Measurements from ENCODE around the gene MICAL2. TPM values are rescaled to one million over a fixed set of nuclear protein-coding genes. Genes with fewer than 3 reads are reported as not detected.

Gene MICAL2
- total RNA-seq, 1 experiment from 2014 or later: 37.4 TPM

- H3K36me3 ChIP-seq (ENCODE audit: control insufficient read depth in 1 of 2, insufficient read depth in 2 of 2, low read length in 2 of 2): no peaks in the 10 kb centered on the region
- H3K4me1 ChIP-seq (ENCODE audit: control insufficient read depth in 1 of 2, insufficient read depth in 2 of 2, low read length in 2 of 2): peaks cover 55 to 99% of the 10 kb centered on the region in 2 experiments
- peak overlapping the region; percentile 41 for H3K4me2 ChIP-seq (ENCODE audit: low read length)
- no peak overlapping the region for H3K4me3 ChIP-seq (replicated peaks in 1 of 2; ENCODE audit: low read depth in 1 of 2, low read length in 2 of 2)
- H4K20me1 ChIP-seq (ENCODE audit: insufficient read depth): no peaks in the 10 kb centered on the region
- no peaks in the 10 kb centered on the region for H3K9me3 ChIP-seq (ENCODE audit: control insufficient read depth in 1 of 2, insufficient read depth in 1 of 2, low read depth in 1 of 2, low read length in 2 of 2)
- BruUV-seq (replicated peaks): no TSS peak
- H3K9ac ChIP-seq (ENCODE audit: low read length): 0 out of 2 replicates have a peak overlapping the region, but pooled peaks have one; percentile 2
- ChIA-PET POLR2A (interaction anchor here (1.0 to 1.9 kb wide), 3 partner anchors 10 to 1364 kb away, joined by 3 to 8 read pairs (median 3); partner anchors contain the start of gene EIF4G2), CTCF (interaction anchor here (1.4 kb wide), 1 partner anchor 109 kb away, joined by 3 read pairs; no protein-coding TSS in a partner anchor), RAD21 (ENCODE audit: low non-redundant PET in 1 of 2, low total read pairs in 2 of 2, uncharacterized antibody in 2 of 2, unreplicated experiment in 2 of 2) (no interaction called here)
- ATAC-seq (peak; percentile 55), DNase-seq (ENCODE audit: low read depth, low spot score) (no peak)
- no peaks in the 10 kb centered on the region for H3K9me2 ChIP-seq (ENCODE audit: insufficient read depth)
- no peaks in the 10 kb centered on the region for H3K79me2 ChIP-seq (ENCODE audit: insufficient read depth, low read length)
- H3K27me3 ChIP-seq (ENCODE audit: insufficient read depth, low read length): no peaks in the 10 kb centered on the region
- intact Hi-C loops (cut with micrococcal nuclease): no loop called here
- H2AFZ ChIP-seq (ENCODE audit: low read depth, low read length, poor library complexity, severe bottlenecking): no peak overlapping the region
- TF ChIP-seq POLR2AphosphoS5 (IDR thresholded peaks at IDR 0.05; ENCODE audit: low read depth, low read length) (peak; percentile 26; the same call in 1 of the 2 replicates), MAX (IDR thresholded peaks at IDR 0.05) (no peak)
- H3K27ac ChIP-seq (ENCODE audit: low read depth, low read length): no peak overlapping the region
These were observed 62.2 kb downstream of the MICAL2 start for GRCh38 chr11:12172493-12173013.

- Histone ChIP-seq H3K79me2 (ENCODE audit: insufficient read depth, low read length) (peaks cover 5% of the 10 kb centered on the region; the same call in 1 of the 2 replicates), H3K9me3 (ENCODE audit: control insufficient read depth in 1 of 2, insufficient read depth in 1 of 2, low read depth in 1 of 2, low read length in 2 of 2) (no peaks in the 10 kb centered on the region), H3K4me3 (replicated peaks in 1 of 2; ENCODE audit: low read depth in 1 of 2, low read length in 2 of 2) (no peak overlapping the region), H4K20me1 (ENCODE audit: insufficient read depth) (no peaks in the 10 kb centered on the region), H3K9ac (ENCODE audit: low read length) (peak overlapping the region; percentile 11; the same call in 1 of the 2 replicates), H3K4me1 (ENCODE audit: control insufficient read depth in 1 of 2, insufficient read depth in 2 of 2, low read length in 2 of 2) (peaks cover 51 to 99% of the 10 kb centered on the region in 2 experiments), H3K4me2 (ENCODE audit: low read length) (peak overlapping the region; percentile 29; the same call in 1 of the 2 replicates), H2AFZ (ENCODE audit: low read depth, low read length, poor library complexity, severe bottlenecking) (no peak overlapping the region), H3K36me3 (ENCODE audit: control insufficient read depth in 1 of 2, insufficient read depth in 2 of 2, low read length in 2 of 2) (no peaks in the 10 kb centered on the region), H3K27me3 (ENCODE audit: insufficient read depth, low read length) (no peaks in the 10 kb centered on the region), H3K27ac (ENCODE audit: low read depth, low read length) (no peak overlapping the region), H3K9me2 (ENCODE audit: insufficient read depth) (no peaks in the 10 kb centered on the region)
- CTCF ChIA-PET: interaction anchor here (1.4 kb wide), 1 partner anchor 109 kb away, joined by 3 read pairs; no protein-coding TSS in a partner anchor
- no peak for TF ChIP-seq EZH2phosphoT487 (IDR thresholded peaks at IDR 0.05; ENCODE audit: borderline replicate concordance)
- TF ChIP-seq REST (IDR thresholded peaks at IDR 0.05; ENCODE audit: low read depth): no peak
- no peak for TF ChIP-seq YY1 (IDR thresholded peaks at IDR 0.05; ENCODE audit: extremely low read depth, insufficient replicate concordance, low read depth, low read length)
- no peak for TF ChIP-seq ZFX (IDR thresholded peaks at IDR 0.05)
- POLR2A ChIA-PET: interaction anchor here (1.0 to 1.9 kb wide), 3 partner anchors 10 to 1364 kb away, joined by 3 to 8 read pairs (median 3); partner anchors contain the start of gene EIF4G2
- no TSS peak for BruUV-seq (replicated peaks)
- RAD21 ChIA-PET (ENCODE audit: low non-redundant PET in 1 of 2, low total read pairs in 2 of 2, uncharacterized antibody in 2 of 2, unreplicated experiment in 2 of 2): no interaction called here
- intact Hi-C loops (cut with micrococcal nuclease): no loop called here
- no peak for ATAC-seq
- DNase-seq (ENCODE audit: low read depth, low spot score): no peak
These were observed 62.7 kb downstream of the MICAL2 start for GRCh38 chr11:12173111-12173510.

All from HCT116 (cell line).